Suprapubic skin (tissue), 4 donors: ENCODE data around the gene TMEM170A. TPM values are rescaled to one million over a fixed set of nuclear protein-coding genes. Genes with fewer than 3 reads are reported as not detected.

Experiments
- DNase-seq, 2 donors: peaks; one replicate each; pipeline ENCODE4 v3.0.0-alpha.2; 2019; ENCODE audit warnings: low spot score in 2 of 2
- H3K27ac ChIP-seq: fragments of 200-600 bp; sonication (generic); one replicate; pipeline ENCODE4 v1.5.1; 2019
- H3K27me3 ChIP-seq: fragments of 200-600 bp; sonication (generic); one replicate; pipeline ENCODE4 v1.5.1; 2019
- H3K36me3 ChIP-seq: fragments of 200-600 bp; sonication (generic); one replicate; pipeline ENCODE4 v1.5.1; 2019
- H3K4me1 ChIP-seq: fragments of 200-600 bp; sonication (generic); one replicate; pipeline ENCODE4 v1.5.1; 2019
- H3K4me3 ChIP-seq: fragments of 200-600 bp; sonication (generic); one replicate; pipeline ENCODE4 v1.5.1; 2019; ENCODE audit warnings: mild to moderate bottlenecking
- H3K9me3 ChIP-seq: fragments of 200-600 bp; sonication (generic); one replicate; pipeline ENCODE4 v1.5.1; 2019
- CTCF ChIP-seq, 2 donors: fragments of 200-600 bp in 1 of 2; fragments of 450-650 bp in 1 of 2; sonication (generic) in 1 of 2; IDR thresholded peaks; one replicate each; pipeline ENCODE4 v1.5.1; 2016 to 2019; ENCODE audit warnings: antibody characterized with exemption in 2 of 2, mild to moderate bottlenecking in 1 of 2, moderate library complexity in 1 of 2
- EP300 ChIP-seq: sonication (generic); formaldehyde crosslinking; IDR thresholded peaks from one replicate; pipeline ENCODE4 v1.6.1; 2017; ENCODE audit warnings: antibody characterized with exemption
- POLR2A ChIP-seq, 2 donors: fragments of 450-650 bp; IDR thresholded peaks; one replicate each; pipeline ENCODE4 v1.6.1; 2017; ENCODE audit warnings: antibody characterized with exemption in 2 of 2, mild to moderate bottlenecking in 2 of 2, moderate library complexity in 2 of 2
- POLR2AphosphoS5 ChIP-seq, 3 donors: sonication (generic); formaldehyde crosslinking; IDR thresholded peaks; one replicate each; pipeline ENCODE4 v1.6.1; 2017; ENCODE audit warnings: antibody characterized with exemption in 3 of 3
- WGBS: methylation state at CpG from one replicate; pipeline ENCODE4 v1.1.5; 2018; 5-methylcytosine and 5-hydroxymethylcytosine counted together
- total RNA-seq, 4 donors: library from RNA; depleted of rRNA; stranded (reverse); fragments of >200 nt; gene quantifications; one replicate each; pipeline ENCODE4 v1.1.0, GENCODE V29; 2016

Gene TMEM170A
- total RNA-seq, 4 donors from 2014 or later = 15.8 to 17.5 (median 16.5) TPM

- no peak overlapping the region for H3K27ac ChIP-seq
- DNase-seq = no peak
- H3K27me3 ChIP-seq = no peaks in the 10 kb centered on the region
- H3K4me1 ChIP-seq = peaks cover 8% of the 10 kb centered on the region
- 45% methylated on average over 2 of the region's 2 CpGs for WGBS
- no peak overlapping the region for H3K4me3 ChIP-seq
- TF ChIP-seq POLR2AphosphoS5 (IDR thresholded peaks at IDR 0.05) = no peak
- no peak for TF ChIP-seq CTCF (IDR thresholded peaks at IDR 0.05)
- TF ChIP-seq EP300 = no peak
- TF ChIP-seq POLR2A (IDR thresholded peaks at IDR 0.05) = no peak
- no peaks in the 10 kb centered on the region for H3K9me3 ChIP-seq
- no peaks in the 10 kb centered on the region for H3K36me3 ChIP-seq
Observed at GRCh38 chr16:75483222-75483621, 18.7 kb upstream of the TMEM170A start.

GRCh38 chr16:75482434-75483205 is 18.1 kb upstream of the TMEM170A start:
- no peak for TF ChIP-seq POLR2A (IDR thresholded peaks at IDR 0.05)
- no peak for TF ChIP-seq CTCF (IDR thresholded peaks at IDR 0.05)
- no peak for TF ChIP-seq EP300
- no peak for TF ChIP-seq POLR2AphosphoS5 (IDR thresholded peaks at IDR 0.05)
- Histone ChIP-seq H3K4me1 (peaks cover 8% of the 10 kb centered on the region), H3K4me3 (no peak overlapping the region), H3K27ac (no peak overlapping the region), H3K36me3 (no peaks in the 10 kb centered on the region), H3K9me3 (no peaks in the 10 kb centered on the region), H3K27me3 (no peaks in the 10 kb centered on the region)
- 65% methylated on average over 11 of the region's 14 CpGs for WGBS
- DNase-seq = peak in 1 of 2 donors; percentile 42

- TF ChIP-seq POLR2A (IDR thresholded peaks at IDR 0.05) = no peak
- TF ChIP-seq EP300 = no peak
- no peak for TF ChIP-seq CTCF (IDR thresholded peaks at IDR 0.05)
- no peak for TF ChIP-seq POLR2AphosphoS5 (IDR thresholded peaks at IDR 0.05)
- Histone ChIP-seq H3K9me3 (no peaks in the 10 kb centered on the region), H3K36me3 (no peaks in the 10 kb centered on the region), H3K27ac (no peak overlapping the region), H3K27me3 (no peaks in the 10 kb centered on the region), H3K4me1 (peaks cover 3% of the 10 kb centered on the region), H3K4me3 (no peak overlapping the region)
- DNase-seq = no peak
- WGBS = 86% methylated on average over 7 of the region's 7 CpGs
Observed at GRCh38 chr16:75481475-75481874, 17.0 kb upstream of the TMEM170A start.

- H3K9me3 ChIP-seq = no peaks in the 10 kb centered on the region
- no peak for TF ChIP-seq EP300
- H3K27ac ChIP-seq = no peak overlapping the region
- no peaks in the 10 kb centered on the region for H3K4me1 ChIP-seq
- H3K4me3 ChIP-seq = no peak overlapping the region
- H3K36me3 ChIP-seq = no peaks in the 10 kb centered on the region
- no peak for DNase-seq
- H3K27me3 ChIP-seq = no peaks in the 10 kb centered on the region
- 96% methylated on average over 39 of the region's 47 CpGs for WGBS
Observed at GRCh38 chr16:75479421-75479990, 15.0 kb upstream of the TMEM170A start.

- Histone ChIP-seq H3K36me3 (no peaks in the 10 kb centered on the region), H3K4me1 (no peaks in the 10 kb centered on the region), H3K9me3 (no peaks in the 10 kb centered on the region), H3K27me3 (no peaks in the 10 kb centered on the region), H3K27ac (no peak overlapping the region), H3K4me3 (no peak overlapping the region)
- WGBS = 94% methylated on average over 67 of the region's 80 CpGs
- no peak for TF ChIP-seq POLR2AphosphoS5 (IDR thresholded peaks at IDR 0.05)
- TF ChIP-seq POLR2A (IDR thresholded peaks at IDR 0.05) = no peak
- TF ChIP-seq CTCF (IDR thresholded peaks at IDR 0.05) = no peak
- no peak for TF ChIP-seq EP300
- DNase-seq = no peak
Observed at GRCh38 chr16:75478480-75479345, 14.2 kb upstream of the TMEM170A start.
